NT2/D1 (cell line): ENCODE results near the gene AGL.

Experiments
- DNase-seq: peaks from one replicate; pipeline ENCODE4 v3.0.0-alpha.2; 2011; ENCODE audit warnings: low read depth, low spot score
- H3K27me3 ChIP-seq: 2 replicates; pipeline ENCODE4 v1.6.0; 2011; ENCODE audit warnings: mild to moderate bottlenecking; ENCODE audit not compliant: insufficient read length, insufficient read depth
- H3K36me3 ChIP-seq: 2 replicates; pipeline ENCODE4 v1.6.1; 2011; ENCODE audit warnings: mild to moderate bottlenecking, low read length, mixed read lengths; ENCODE audit not compliant: insufficient read depth, insufficient read length
- H3K4me1 ChIP-seq: 2 replicates; pipeline ENCODE4 v1.5.1; 2011; ENCODE audit not compliant: insufficient read depth, insufficient read length
- H3K4me3 ChIP-seq: 2 replicates; pipeline ENCODE4 v1.5.1; 2011; ENCODE audit warnings: low read depth; ENCODE audit not compliant: insufficient read length
- H3K9ac ChIP-seq: 2 replicates; pipeline ENCODE4 v1.6.0; 2011; ENCODE audit warnings: low read depth; ENCODE audit not compliant: insufficient read length
- H3K9me3 ChIP-seq: 2 replicates; pipeline ENCODE4 v1.5.1; 2011; ENCODE audit warnings: mild to moderate bottlenecking, low read length; ENCODE audit not compliant: insufficient read depth
- SUZ12 ChIP-seq: IDR thresholded peaks from 2 replicates; pipeline ENCODE4 v1.6.1; 2011; ENCODE audit not compliant: insufficient read length, insufficient read depth; ENCODE audit errors: extremely low read depth
- YY1 ChIP-seq: IDR thresholded peaks from 2 replicates; pipeline ENCODE4 v1.6.1; 2011; ENCODE audit not compliant: insufficient read length, insufficient read depth
- ZNF274 ChIP-seq: IDR thresholded peaks from 2 replicates; pipeline ENCODE4 v1.6.1; 2011; ENCODE audit warnings: mild to moderate bottlenecking, low read depth, low read length

Gene AGL

DNA sequence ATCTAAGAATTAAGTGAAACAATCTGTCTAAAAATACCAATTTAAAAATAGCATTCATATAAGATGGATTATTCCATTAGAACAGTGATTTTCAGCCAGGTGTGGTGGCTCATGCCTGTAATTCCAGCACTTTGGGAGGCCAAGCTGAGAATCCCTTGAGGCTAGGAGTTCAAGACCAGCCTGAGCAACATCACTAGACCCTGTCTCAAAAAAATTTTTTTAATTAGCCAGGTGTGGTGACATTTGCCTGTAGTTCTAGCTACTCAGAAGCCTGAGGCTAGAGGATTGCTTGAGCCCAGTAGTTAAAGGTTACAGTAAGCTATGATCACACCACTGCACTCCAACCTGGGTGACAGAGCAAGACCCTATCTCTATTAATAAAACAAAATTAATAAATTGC is 84.6 kb downstream of the AGL start:
- H3K27me3 ChIP-seq: no peaks in the 10 kb centered on the region
- TF ChIP-seq SUZ12 (no peak), YY1 (no peak), ZNF274 (no peak)
- H3K4me3 ChIP-seq: no peak overlapping the region
- DNase-seq: no peak
- 0 out of 2 replicates have a peak, but pooled peaks cover 5% of the 10 kb centered on the region for H3K9me3 ChIP-seq
- H3K36me3 ChIP-seq: no peaks in the 10 kb centered on the region
- H3K4me1 ChIP-seq: no peaks in the 10 kb centered on the region
- no peak overlapping the region for H3K9ac ChIP-seq

DNA sequence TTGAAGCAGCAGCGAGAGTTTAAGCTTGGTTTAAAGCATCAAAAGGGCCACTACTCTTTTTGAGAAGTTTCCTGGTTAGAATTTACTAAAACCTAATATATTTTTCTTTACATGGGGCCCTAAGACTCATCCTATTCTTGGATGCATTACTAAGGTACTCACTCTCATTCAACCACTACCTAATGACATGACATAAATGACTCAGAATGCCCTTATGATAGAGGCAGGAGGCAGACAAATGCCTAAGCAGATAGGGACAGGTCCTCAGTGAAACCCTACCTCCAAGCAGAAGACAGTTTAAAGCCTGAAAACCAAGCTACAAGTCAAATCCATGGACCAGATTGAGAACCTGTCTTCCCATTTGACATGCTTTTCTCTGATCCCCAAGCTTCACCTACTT is 85.4 kb downstream of the AGL start:
- Histone ChIP-seq H3K27me3 (no peaks in the 10 kb centered on the region), H3K4me3 (no peak overlapping the region), H3K9ac (no peak overlapping the region), H3K4me1 (no peaks in the 10 kb centered on the region), H3K9me3 (0 out of 2 replicates have a peak, but pooled peaks cover 5% of the 10 kb centered on the region), H3K36me3 (no peaks in the 10 kb centered on the region)
- TF ChIP-seq SUZ12: no peak
- TF ChIP-seq YY1: no peak
- TF ChIP-seq ZNF274: no peak
- no peak for DNase-seq

DNA sequence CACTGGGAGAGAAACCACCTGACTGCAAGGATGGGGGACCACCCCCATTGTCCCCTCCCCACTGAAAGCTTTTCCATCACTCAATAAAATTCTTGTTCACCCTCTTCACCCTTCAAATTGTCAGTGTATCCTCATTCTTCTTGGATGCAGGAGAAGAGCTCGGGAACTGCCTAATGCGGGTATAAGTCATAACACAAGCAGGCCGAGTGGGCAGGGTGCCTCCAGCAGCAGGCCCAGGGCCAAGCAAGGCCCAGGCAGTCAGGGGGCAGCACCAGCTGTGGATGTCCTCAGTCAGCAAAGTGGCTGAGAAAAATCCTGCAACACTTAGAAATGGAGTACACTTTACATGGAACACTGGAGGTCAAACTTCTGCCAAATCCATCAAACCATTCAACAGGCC is 85.9 kb downstream of the AGL start:
- Histone ChIP-seq H3K4me3 (no peak overlapping the region), H3K4me1 (no peaks in the 10 kb centered on the region), H3K27me3 (no peaks in the 10 kb centered on the region), H3K36me3 (no peaks in the 10 kb centered on the region), H3K9me3 (0 out of 2 replicates have a peak, but pooled peaks cover 5% of the 10 kb centered on the region), H3K9ac (no peak overlapping the region)
- no peak for TF ChIP-seq ZNF274
- TF ChIP-seq YY1: no peak
- TF ChIP-seq SUZ12: no peak
- no peak for DNase-seq

DNA sequence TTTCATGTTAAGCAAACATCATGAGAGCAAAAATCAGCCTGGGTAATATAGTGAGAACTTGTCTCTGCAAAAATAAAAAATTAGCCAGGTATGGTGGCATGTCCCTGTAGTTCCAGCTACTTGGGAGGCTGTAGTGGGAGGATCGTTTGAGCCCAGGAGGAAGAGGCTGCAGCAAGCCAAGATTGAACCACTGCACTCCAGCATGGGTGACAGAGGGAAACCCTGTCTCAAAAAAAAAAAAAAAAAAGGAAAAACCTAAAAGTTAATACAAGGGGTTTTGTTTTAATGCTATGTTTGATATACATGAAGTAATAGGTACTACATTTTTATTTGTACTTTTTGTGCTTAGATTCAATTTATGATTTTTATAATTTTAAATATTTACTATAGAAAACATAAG is 92.6 kb downstream of the AGL start:
- no peak for TF ChIP-seq YY1
- no peak for TF ChIP-seq SUZ12
- TF ChIP-seq ZNF274: no peak
- no peaks in the 10 kb centered on the region for H3K9me3 ChIP-seq
- H3K9ac ChIP-seq: no peak overlapping the region
- H3K4me1 ChIP-seq: no peaks in the 10 kb centered on the region
- no peak for DNase-seq
- H3K36me3 ChIP-seq: no peaks in the 10 kb centered on the region
- no peak overlapping the region for H3K4me3 ChIP-seq
- H3K27me3 ChIP-seq: no peaks in the 10 kb centered on the region

DNA sequence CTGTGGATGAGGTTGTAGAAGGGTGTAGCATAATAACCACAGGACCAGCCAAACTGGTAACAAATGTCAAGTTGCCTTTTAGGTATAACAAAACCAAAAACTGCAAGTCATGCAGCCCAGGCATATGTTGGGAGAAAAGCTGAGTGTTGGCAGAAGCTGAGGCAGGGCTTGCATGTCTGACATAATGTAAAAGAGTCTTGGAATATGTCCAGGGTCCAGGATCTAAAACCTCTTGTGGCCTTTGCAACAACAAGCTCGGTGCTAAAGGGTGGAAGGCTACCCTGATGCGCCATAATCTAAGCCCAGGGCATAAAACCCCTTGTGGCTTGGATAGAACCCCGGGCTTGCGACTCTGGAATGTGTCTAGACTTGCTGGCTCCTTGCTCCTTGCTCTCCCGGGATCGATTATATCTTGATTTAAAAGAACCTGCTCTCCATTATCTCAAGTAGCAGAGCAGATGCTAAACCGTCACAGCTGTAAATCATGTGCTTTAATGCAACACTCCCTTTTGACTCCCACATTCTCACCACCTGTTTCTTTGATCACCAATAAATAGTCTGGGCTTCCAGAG is 93.1 kb downstream of the AGL start:
- DNase-seq: no peak
- H3K9me3 ChIP-seq: no peaks in the 10 kb centered on the region
- H3K4me1 ChIP-seq: no peaks in the 10 kb centered on the region
- no peak overlapping the region for H3K4me3 ChIP-seq
- TF ChIP-seq YY1 (no peak), ZNF274 (no peak), SUZ12 (no peak)
- H3K9ac ChIP-seq: no peak overlapping the region
- no peaks in the 10 kb centered on the region for H3K36me3 ChIP-seq
- no peaks in the 10 kb centered on the region for H3K27me3 ChIP-seq

DNA sequence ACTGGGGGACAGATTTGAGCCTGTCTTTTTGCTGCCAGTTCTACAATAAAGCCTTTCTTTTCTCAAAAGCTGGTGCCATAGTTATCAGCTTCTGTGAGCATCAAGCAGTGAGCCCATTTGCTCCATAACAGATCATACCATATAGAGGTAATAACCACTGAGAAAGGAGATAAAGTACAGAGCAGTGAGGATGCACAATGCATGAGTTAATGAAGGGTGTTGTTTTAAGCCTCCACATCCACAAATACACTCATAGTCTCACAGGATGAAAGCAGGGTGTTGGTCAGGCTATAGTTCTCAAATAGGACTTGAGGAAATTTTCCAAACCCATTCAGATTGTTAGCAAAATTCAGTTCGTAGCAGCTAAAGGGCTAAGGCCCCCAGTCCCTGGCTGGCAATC is 94.0 kb downstream of the AGL start:
- Histone ChIP-seq H3K36me3 (no peaks in the 10 kb centered on the region), H3K27me3 (no peaks in the 10 kb centered on the region), H3K9me3 (no peaks in the 10 kb centered on the region), H3K4me1 (no peaks in the 10 kb centered on the region), H3K9ac (no peak overlapping the region), H3K4me3 (no peak overlapping the region)
- TF ChIP-seq YY1 (no peak), SUZ12 (no peak), ZNF274 (no peak)
- no peak for DNase-seq

DNA sequence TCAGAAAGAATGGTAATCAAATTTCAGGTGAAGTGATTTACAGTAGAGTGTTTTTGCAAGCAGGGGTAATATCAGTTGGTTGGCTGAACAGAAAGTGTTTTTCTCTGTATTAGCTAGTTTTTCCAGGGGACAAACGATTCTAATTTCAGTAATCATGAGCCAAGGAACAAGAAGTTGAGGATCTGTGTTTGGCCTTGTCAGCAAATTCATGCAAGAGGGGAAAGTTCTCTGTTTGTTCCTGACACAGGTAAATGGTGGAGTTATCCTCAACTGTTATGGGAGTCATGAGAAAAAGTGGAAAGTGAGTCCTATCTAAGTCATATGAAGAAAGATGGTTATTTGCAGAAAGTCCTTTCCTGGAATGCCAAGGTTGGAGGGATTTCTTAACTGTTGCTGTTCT is 95.0 kb downstream of the AGL start:
- DNase-seq: no peak
- H3K9me3 ChIP-seq: no peaks in the 10 kb centered on the region
- no peaks in the 10 kb centered on the region for H3K4me1 ChIP-seq
- H3K36me3 ChIP-seq: no peaks in the 10 kb centered on the region
- H3K9ac ChIP-seq: no peak overlapping the region
- no peaks in the 10 kb centered on the region for H3K27me3 ChIP-seq
- H3K4me3 ChIP-seq: no peak overlapping the region
- TF ChIP-seq ZNF274 (no peak), SUZ12 (no peak), YY1 (no peak)

DNA sequence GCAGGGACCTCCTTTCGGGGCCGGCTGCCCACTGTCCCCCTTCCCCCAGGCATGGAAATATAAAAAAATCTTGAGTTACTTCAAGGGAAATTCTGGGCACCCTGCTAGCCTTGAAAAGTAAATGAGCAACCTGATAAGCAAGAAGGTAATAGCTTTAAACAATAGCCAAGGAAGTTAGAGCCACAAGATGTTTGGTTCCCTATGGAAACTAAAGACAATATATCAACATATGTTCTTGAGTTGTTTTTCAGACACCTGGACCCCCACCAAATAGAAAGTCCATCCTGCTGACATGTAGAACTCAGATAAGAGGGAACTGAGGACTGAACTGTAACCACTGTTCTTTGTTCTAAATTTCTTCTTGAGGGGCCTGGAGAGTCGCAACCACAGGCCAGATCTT is 100.3 kb downstream of the AGL start:
- Histone ChIP-seq H3K27me3 (no peaks in the 10 kb centered on the region), H3K9ac (no peak overlapping the region), H3K4me1 (no peaks in the 10 kb centered on the region), H3K36me3 (no peaks in the 10 kb centered on the region), H3K4me3 (no peak overlapping the region), H3K9me3 (no peaks in the 10 kb centered on the region)
- no peak for TF ChIP-seq ZNF274
- TF ChIP-seq YY1: no peak
- TF ChIP-seq SUZ12: no peak
- DNase-seq: no peak
